Stimulated activated CD4-positive, alpha-beta T cell treated with anti-CD3 and anti-CD28 coated beads, Interleukin-1b, Interleukin-23, amount 100 ng/mL, for 4 hours (primary cell): ENCODE results near the gene TRIM37.
A peak's percentile ranks its signal among the peaks of the same experiment; 100 is the strongest.
"Not testable (repeated sequence)": the region's sequence is repeated elsewhere in the genome, so short reads cannot be mapped to it uniquely, and the experiment has no call there.

ENCODE experiments used
- DNase-seq, 2 donors: peaks; one replicate each; pipeline ENCODE4 v3.0.0-alpha.2; 2020; ENCODE audit warnings: low read depth in 2 of 2

The TRIM37 gene

GRCh38 chr17:59110973-59111372, 4.3 kb upstream of the TRIM37 start:
- no peak for DNase-seq

- no peak for DNase-seq
These were observed 1.9 kb upstream of the TRIM37 start for GRCh38 chr17:59108400-59109102.

- no peak for DNase-seq
These were observed 608 bp upstream of the TRIM37 start for GRCh38 chr17:59107306-59107670.

- peak; percentile 47 to 57 for DNase-seq
These were observed 723 bp downstream of the TRIM37 start for GRCh38 chr17:59105852-59106462.

- no peak for DNase-seq
These were observed 5.5 kb downstream of the TRIM37 start for GRCh38 chr17:59101178-59101577.

GRCh38 chr17:59097876-59098275, 8.8 kb downstream of the TRIM37 start:
- no peak for DNase-seq

- DNase-seq: no peak
These were observed 11.7 kb downstream of the TRIM37 start for GRCh38 chr17:59094861-59095530.

- DNase-seq: no peak
These were observed 12.9 kb downstream of the TRIM37 start for GRCh38 chr17:59093702-59094231.

- no peak for DNase-seq
These were observed 13.5 kb downstream of the TRIM37 start for GRCh38 chr17:59093145-59093701.

- not testable (repeated sequence) for DNase-seq
These were observed 16.1 kb downstream of the TRIM37 start for GRCh38 chr17:59090593-59090992.

- no peak for DNase-seq
These were observed 22.5 kb downstream of the TRIM37 start for GRCh38 chr17:59084154-59084553.

- no peak for DNase-seq
These were observed 32.2 kb downstream of the TRIM37 start for GRCh38 chr17:59074494-59074893.

- DNase-seq: no peak
These were observed 32.7 kb downstream of the TRIM37 start for GRCh38 chr17:59073972-59074371.

- DNase-seq: no peak
These were observed 36.8 kb downstream of the TRIM37 start for GRCh38 chr17:59069856-59070255.

GRCh38 chr17:59067756-59068155, 38.9 kb downstream of the TRIM37 start:
- no peak for DNase-seq

- DNase-seq: no peak
These were observed 39.3 kb downstream of the TRIM37 start for GRCh38 chr17:59067340-59067739.

GRCh38 chr17:59062509-59062908, 44.2 kb downstream of the TRIM37 start:
- no peak for DNase-seq

- no peak for DNase-seq
These were observed 49.8 kb downstream of the TRIM37 start for GRCh38 chr17:59056857-59057256.

- DNase-seq: no peak
These were observed 56.9 kb downstream of the TRIM37 start for GRCh38 chr17:59049798-59050197.

GRCh38 chr17:59047616-59048015, 59.1 kb downstream of the TRIM37 start:
- DNase-seq: no peak

GRCh38 chr17:59046192-59046591, 60.5 kb downstream of the TRIM37 start:
- no peak for DNase-seq

- no peak for DNase-seq
These were observed 67.9 kb downstream of the TRIM37 start for GRCh38 chr17:59038734-59039133.

GRCh38 chr17:59037960-59038359, 68.7 kb downstream of the TRIM37 start:
- no peak for DNase-seq
